ENCODE data around the gene RASA3. TPM values are rescaled to one million over a fixed set of nuclear protein-coding genes. Genes with fewer than 3 reads are reported as not detected.

RASA3 gene
- total and polyA plus RNA-seq, 2 of the 4 experiments (the other 2 are of a cell fraction) = 21.0 to 31.4 TPM

DNA sequence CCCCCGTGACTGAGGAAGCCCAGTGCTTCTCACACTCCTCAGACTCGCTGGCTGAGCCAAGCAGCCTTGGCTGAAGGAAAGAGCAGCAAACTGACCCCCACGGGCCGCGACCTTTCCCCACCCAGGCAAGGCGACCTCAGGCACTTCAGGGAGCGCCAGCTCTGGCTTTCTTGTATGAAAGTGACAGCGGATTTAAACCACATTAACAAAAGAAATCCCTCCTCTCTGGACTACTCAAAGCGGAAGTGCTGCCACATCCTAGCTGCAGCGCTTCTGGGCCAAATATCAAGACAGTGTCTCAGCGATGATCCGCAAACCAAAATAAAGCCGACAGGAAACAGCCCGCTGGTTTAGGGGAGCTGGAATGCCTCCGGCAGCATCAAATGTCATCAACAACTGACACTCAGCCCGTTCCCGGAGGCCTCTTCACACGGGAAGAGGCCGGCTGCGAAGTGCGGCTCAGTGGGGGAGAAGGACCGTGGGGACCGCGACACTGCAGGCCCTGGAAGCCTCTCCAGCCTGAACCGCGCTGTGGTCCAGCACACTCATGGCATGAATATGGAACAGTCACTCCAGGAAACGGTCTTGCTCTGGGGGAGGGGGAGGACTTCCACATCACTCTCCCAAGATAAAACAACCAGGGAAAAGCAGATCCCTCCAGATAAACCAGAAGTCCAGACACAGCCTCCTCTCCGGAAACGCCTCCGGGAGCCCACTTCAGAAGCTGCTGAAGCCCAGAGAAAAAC lies 1.4 kb downstream of the RASA3 start:
- Histone ChIP-seq H4K20me1 (ENCODE audit: insufficient read depth, low read length) (peaks cover 58% of the 10 kb centered on the region), H3K36me3 (ENCODE audit: control insufficient read depth, insufficient read depth, low read length) (0 out of 2 replicates have a peak, but pooled peaks cover 2% of the 10 kb centered on the region), H4K91ac (ENCODE audit: insufficient read depth, low read depth, low read length) (peak overlapping the region; percentile 94), H2BK5ac (ENCODE audit: low read depth, low read length, poor library complexity, severe bottlenecking) (peak overlapping the region; percentile 91), H3K9me1 (ENCODE audit: insufficient read depth, low read length) (peaks cover 21% of the 10 kb centered on the region), H3K18ac (ENCODE audit: low read depth, low read length) (peak overlapping the region; percentile 70), H4K8ac (ENCODE audit: low read depth in 2 of 2, low read length in 2 of 2) (peak overlapping the region; percentile 85 to 95), H3K9me3 (ENCODE audit: control insufficient read depth, insufficient read depth, low read length) (no peaks in the 10 kb centered on the region), H3K79me1 (ENCODE audit: low read depth in 1 of 2, low read length in 2 of 2) (peaks cover 3 to 28% of the 10 kb centered on the region in 2 experiments), H3K23ac (ENCODE audit: low read depth, low read length) (peak overlapping the region; percentile 94), H3K4me2 (ENCODE audit: low read depth, low read length) (peak overlapping the region; percentile 86), H3K4me1 (ENCODE audit: control insufficient read depth, insufficient read depth, low read length) (peaks cover 29% of the 10 kb centered on the region), H3K27me3 (ENCODE audit: control insufficient read depth, insufficient read depth, low read length) (no peaks in the 10 kb centered on the region), H3K4ac (ENCODE audit: low read depth, low read length) (peak overlapping the region; percentile 95), H3K4me3 (ENCODE audit: insufficient read depth, low read depth, low read length) (peak overlapping the region; percentile 93), H2AFZ (replicated peaks; ENCODE audit: low read length, poor library complexity) (peak overlapping the region; percentile 44), H2BK120ac (ENCODE audit: low read depth, low read length) (peak overlapping the region; percentile 88), H2AK9ac (replicated peaks; ENCODE audit: low read depth, low read length, poor library complexity) (peak overlapping the region; percentile 98), H3K9ac (ENCODE audit: low read depth, low read length) (peak overlapping the region; percentile 97), H3K14ac (replicated peaks; ENCODE audit: low read depth, low read length) (peak overlapping the region; percentile 96), H3K27ac (ENCODE audit: insufficient read depth, low read length) (peak overlapping the region; percentile 95), H4K5ac (ENCODE audit: low read depth, low read length) (peak overlapping the region; percentile 45), H3K56ac (ENCODE audit: extremely low read depth, insufficient read depth, low read length) (peak overlapping the region; percentile 91), H2BK20ac (ENCODE audit: low read depth, low read length) (peak overlapping the region; percentile 66; the same call in 1 of the 2 replicates), H2BK15ac (ENCODE audit: low read depth, low read length) (peak overlapping the region; percentile 66; the same call in 2 of the 3 replicates), H2AK5ac (ENCODE audit: low read depth, low read length) (peak overlapping the region; percentile 98)
- WGBS, 2 experiments (ENCODE audit: extremely low coverage in 2 of 2, insufficient read length in 1 of 2) = 0% methylated on average over 3 of the region's 30 CpGs; no CpG with 5 or more reads in 1 of the 2 experiments
- dilution Hi-C loops (cut with HindIII; ENCODE audit: low sequenced_read_pairs, unreplicated experiment) = no loop called here
- 0 out of 2 replicates have a peak, but pooled peaks have one; percentile 8 for TF ChIP-seq MAZ (IDR thresholded peaks at IDR 0.05; ENCODE audit: borderline replicate concordance, low read depth, low read length)
- TF ChIP-seq RAD21 (IDR thresholded peaks at IDR 0.05; ENCODE audit: low read length) = peak; percentile 33; the same call in 1 of the 2 replicates
- TF ChIP-seq NFE2L2 (IDR thresholded peaks at IDR 0.05; ENCODE audit: low read depth, low read length) = peak; percentile 27; the same call in 1 of the 2 replicates
- no peak for TF ChIP-seq CHD1 (IDR thresholded peaks at IDR 0.05; ENCODE audit: low read depth, low read length)
- no peak for TF ChIP-seq FOS (IDR thresholded peaks at IDR 0.05; ENCODE audit: low read depth, low read length)
- TF ChIP-seq POLR2A (IDR thresholded peaks at IDR 0.05; ENCODE audit: low read depth, low read length) = peak; percentile 93
- in situ Hi-C loops (cut with MboI; ENCODE audit: low sequenced_read_pairs) = loop anchor here (5.0 kb wide), 1 partner anchor 64 kb away; no protein-coding TSS in a partner anchor
- intact Hi-C loops (cut with micrococcal nuclease) = loop anchor here (1.0 to 2.0 kb wide), 3 partner anchors 12 to 96 kb away; no protein-coding TSS in a partner anchor
- BruUV-seq (replicated peaks) = no TSS peak
- CTCF ChIA-PET = no interaction called here
- ATAC-seq (ENCODE audit: low read depth) (peak; percentile 39), DNase-seq (peak; percentile 91)
- POLR2A ChIA-PET (ENCODE audit: unreplicated experiment) = interaction anchor here (0.6 to 1.0 kb wide), 3 partner anchors 19 to 65 kb away, joined by 3 to 6 read pairs (median 5); no protein-coding TSS in a partner anchor

Measured in IMR-90 (cell line).